ENCODE results near the gene RASGRP1.

RASGRP1 gene

GRCh38 chr15:38528294-38528693 lies 36.3 kb downstream of the RASGRP1 start:
- H3K27ac ChIP-seq: no peak overlapping the region
- TF ChIP-seq CTCF (conservative IDR thresholded peaks at IDR 0.05; ENCODE audit: low read depth): no peak
- POLR2A ChIA-PET (ENCODE audit: low non-redundant PET): no interaction called here
- CTCF ChIA-PET: no interaction called here
- no peak for DNase-seq (ENCODE audit: low spot score)

GRCh38 chr15:38526158-38526557 lies 38.5 kb downstream of the RASGRP1 start:
- ChIA-PET CTCF (no interaction called here), POLR2A (ENCODE audit: low non-redundant PET) (no interaction called here)
- no peak for DNase-seq (ENCODE audit: low spot score)
- no peak overlapping the region for H3K27ac ChIP-seq
- TF ChIP-seq CTCF (conservative IDR thresholded peaks at IDR 0.05; ENCODE audit: low read depth): no peak

GRCh38 chr15:38525489-38525888 lies 39.1 kb downstream of the RASGRP1 start:
- ChIA-PET POLR2A (ENCODE audit: low non-redundant PET) (no interaction called here), CTCF (interaction anchor here (0.6 kb wide), 1 partner anchor 156 kb away, joined by 4 read pairs; no protein-coding TSS in a partner anchor)
- no peak for TF ChIP-seq CTCF (conservative IDR thresholded peaks at IDR 0.05; ENCODE audit: low read depth)
- no peak overlapping the region for H3K27ac ChIP-seq
- no peak for DNase-seq (ENCODE audit: low spot score)

- ChIA-PET CTCF (interaction anchor here (0.8 kb wide), 1 partner anchor 90 kb away, joined by 3 read pairs; no protein-coding TSS in a partner anchor), POLR2A (ENCODE audit: low non-redundant PET) (no interaction called here)
- H3K27ac ChIP-seq: no peak overlapping the region
- DNase-seq (ENCODE audit: low spot score): no peak
- no peak for TF ChIP-seq CTCF (conservative IDR thresholded peaks at IDR 0.05; ENCODE audit: low read depth)
Observed at GRCh38 chr15:38524156-38524555, 40.5 kb downstream of the RASGRP1 start.

- ChIA-PET CTCF (interaction anchor here (0.6 kb wide), 1 partner anchor 169 kb away, joined by 5 read pairs; no protein-coding TSS in a partner anchor), POLR2A (ENCODE audit: low non-redundant PET) (no interaction called here)
- no peak for DNase-seq (ENCODE audit: low spot score)
- no peak overlapping the region for H3K27ac ChIP-seq
- no peak for TF ChIP-seq CTCF (conservative IDR thresholded peaks at IDR 0.05; ENCODE audit: low read depth)
Observed at GRCh38 chr15:38522922-38523321, 41.7 kb downstream of the RASGRP1 start.

GRCh38 chr15:38521316-38521715 lies 43.3 kb downstream of the RASGRP1 start:
- ChIA-PET CTCF (interaction anchor here (0.5 kb wide), 1 partner anchor 372 kb away, joined by 3 read pairs; no protein-coding TSS in a partner anchor), POLR2A (ENCODE audit: low non-redundant PET) (no interaction called here)
- no peak overlapping the region for H3K27ac ChIP-seq
- no peak for DNase-seq (ENCODE audit: low spot score)
- no peak for TF ChIP-seq CTCF (conservative IDR thresholded peaks at IDR 0.05; ENCODE audit: low read depth)
